ENCODE data around the gene TMOD3. TPM values are rescaled to one million over a fixed set of nuclear protein-coding genes. Genes with fewer than 3 reads are reported as not detected.

Gene TMOD3
- total and polyA plus RNA-seq, 2 experiments from 2014 or later = 26.1 to 29.9 TPM

DNA sequence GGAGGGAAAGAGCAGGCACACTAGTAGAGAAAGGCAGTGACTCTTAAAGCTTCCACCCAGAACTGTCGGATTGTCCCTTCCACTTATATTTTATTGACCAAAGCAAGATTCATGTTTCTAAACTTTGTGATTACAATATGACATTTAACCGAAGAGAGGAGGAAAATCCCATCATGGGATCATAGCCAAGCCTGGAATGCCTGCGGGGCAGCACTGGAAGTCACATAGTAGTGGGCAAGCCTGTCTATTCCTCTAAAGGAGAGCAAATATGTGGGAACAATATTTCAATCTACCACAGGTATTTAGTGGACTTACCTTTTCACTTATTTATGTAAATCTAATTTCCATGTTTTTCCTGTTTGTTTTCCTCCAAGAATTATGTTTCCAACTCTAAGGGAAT lies 3.8 kb upstream of the TMOD3 start:
- TF ChIP-seq ZNF331 (CRISPR knock-in tag; IDR thresholded peaks at IDR 0.05; ENCODE audit: low read depth) (no peak), POLR2AphosphoS5 (IDR thresholded peaks at IDR 0.05; ENCODE audit: low read depth) (no peak), JUNB (IDR thresholded peaks at IDR 0.05; ENCODE audit: unreplicated experiment) (no peak), EZH2phosphoT487 (IDR thresholded peaks at IDR 0.05; ENCODE audit: unreplicated experiment) (no peak), CREB1 (CRISPR knock-in tag; IDR thresholded peaks at IDR 0.05; ENCODE audit: low read depth) (no peak)
- TF ChIP-seq, protein P1, sequence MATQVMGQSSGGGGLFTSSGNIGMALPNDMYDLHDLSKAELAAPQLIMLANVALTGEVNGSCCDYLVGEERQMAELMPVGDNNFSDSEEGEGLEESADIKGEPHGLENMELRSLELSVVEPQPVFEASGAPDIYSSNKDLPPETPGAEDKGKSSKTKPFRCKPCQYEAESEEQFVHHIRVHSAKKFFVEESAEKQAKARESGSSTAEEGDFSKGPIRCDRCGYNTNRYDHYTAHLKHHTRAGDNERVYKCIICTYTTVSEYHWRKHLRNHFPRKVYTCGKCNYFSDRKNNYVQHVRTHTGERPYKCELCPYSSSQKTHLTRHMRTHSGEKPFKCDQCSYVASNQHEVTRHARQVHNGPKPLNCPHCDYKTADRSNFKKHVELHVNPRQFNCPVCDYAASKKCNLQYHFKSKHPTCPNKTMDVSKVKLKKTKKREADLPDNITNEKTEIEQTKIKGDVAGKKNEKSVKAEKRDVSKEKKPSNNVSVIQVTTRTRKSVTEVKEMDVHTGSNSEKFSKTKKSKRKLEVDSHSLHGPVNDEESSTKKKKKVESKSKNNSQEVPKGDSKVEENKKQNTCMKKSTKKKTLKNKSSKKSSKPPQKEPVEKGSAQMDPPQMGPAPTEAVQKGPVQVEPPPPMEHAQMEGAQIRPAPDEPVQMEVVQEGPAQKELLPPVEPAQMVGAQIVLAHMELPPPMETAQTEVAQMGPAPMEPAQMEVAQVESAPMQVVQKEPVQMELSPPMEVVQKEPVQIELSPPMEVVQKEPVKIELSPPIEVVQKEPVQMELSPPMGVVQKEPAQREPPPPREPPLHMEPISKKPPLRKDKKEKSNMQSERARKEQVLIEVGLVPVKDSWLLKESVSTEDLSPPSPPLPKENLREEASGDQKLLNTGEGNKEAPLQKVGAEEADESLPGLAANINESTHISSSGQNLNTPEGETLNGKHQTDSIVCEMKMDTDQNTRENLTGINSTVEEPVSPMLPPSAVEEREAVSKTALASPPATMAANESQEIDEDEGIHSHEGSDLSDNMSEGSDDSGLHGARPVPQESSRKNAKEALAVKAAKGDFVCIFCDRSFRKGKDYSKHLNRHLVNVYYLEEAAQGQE (IDR thresholded peaks at IDR 0.05; ENCODE audit: unreplicated experiment) = no peak
- TF ChIP-seq, protein P2, sequence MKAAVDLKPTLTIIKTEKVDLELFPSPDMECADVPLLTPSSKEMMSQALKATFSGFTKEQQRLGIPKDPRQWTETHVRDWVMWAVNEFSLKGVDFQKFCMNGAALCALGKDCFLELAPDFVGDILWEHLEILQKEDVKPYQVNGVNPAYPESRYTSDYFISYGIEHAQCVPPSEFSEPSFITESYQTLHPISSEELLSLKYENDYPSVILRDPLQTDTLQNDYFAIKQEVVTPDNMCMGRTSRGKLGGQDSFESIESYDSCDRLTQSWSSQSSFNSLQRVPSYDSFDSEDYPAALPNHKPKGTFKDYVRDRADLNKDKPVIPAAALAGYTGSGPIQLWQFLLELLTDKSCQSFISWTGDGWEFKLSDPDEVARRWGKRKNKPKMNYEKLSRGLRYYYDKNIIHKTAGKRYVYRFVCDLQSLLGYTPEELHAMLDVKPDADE (IDR thresholded peaks at IDR 0.05) = no peak
- TF ChIP-seq, protein P3, sequence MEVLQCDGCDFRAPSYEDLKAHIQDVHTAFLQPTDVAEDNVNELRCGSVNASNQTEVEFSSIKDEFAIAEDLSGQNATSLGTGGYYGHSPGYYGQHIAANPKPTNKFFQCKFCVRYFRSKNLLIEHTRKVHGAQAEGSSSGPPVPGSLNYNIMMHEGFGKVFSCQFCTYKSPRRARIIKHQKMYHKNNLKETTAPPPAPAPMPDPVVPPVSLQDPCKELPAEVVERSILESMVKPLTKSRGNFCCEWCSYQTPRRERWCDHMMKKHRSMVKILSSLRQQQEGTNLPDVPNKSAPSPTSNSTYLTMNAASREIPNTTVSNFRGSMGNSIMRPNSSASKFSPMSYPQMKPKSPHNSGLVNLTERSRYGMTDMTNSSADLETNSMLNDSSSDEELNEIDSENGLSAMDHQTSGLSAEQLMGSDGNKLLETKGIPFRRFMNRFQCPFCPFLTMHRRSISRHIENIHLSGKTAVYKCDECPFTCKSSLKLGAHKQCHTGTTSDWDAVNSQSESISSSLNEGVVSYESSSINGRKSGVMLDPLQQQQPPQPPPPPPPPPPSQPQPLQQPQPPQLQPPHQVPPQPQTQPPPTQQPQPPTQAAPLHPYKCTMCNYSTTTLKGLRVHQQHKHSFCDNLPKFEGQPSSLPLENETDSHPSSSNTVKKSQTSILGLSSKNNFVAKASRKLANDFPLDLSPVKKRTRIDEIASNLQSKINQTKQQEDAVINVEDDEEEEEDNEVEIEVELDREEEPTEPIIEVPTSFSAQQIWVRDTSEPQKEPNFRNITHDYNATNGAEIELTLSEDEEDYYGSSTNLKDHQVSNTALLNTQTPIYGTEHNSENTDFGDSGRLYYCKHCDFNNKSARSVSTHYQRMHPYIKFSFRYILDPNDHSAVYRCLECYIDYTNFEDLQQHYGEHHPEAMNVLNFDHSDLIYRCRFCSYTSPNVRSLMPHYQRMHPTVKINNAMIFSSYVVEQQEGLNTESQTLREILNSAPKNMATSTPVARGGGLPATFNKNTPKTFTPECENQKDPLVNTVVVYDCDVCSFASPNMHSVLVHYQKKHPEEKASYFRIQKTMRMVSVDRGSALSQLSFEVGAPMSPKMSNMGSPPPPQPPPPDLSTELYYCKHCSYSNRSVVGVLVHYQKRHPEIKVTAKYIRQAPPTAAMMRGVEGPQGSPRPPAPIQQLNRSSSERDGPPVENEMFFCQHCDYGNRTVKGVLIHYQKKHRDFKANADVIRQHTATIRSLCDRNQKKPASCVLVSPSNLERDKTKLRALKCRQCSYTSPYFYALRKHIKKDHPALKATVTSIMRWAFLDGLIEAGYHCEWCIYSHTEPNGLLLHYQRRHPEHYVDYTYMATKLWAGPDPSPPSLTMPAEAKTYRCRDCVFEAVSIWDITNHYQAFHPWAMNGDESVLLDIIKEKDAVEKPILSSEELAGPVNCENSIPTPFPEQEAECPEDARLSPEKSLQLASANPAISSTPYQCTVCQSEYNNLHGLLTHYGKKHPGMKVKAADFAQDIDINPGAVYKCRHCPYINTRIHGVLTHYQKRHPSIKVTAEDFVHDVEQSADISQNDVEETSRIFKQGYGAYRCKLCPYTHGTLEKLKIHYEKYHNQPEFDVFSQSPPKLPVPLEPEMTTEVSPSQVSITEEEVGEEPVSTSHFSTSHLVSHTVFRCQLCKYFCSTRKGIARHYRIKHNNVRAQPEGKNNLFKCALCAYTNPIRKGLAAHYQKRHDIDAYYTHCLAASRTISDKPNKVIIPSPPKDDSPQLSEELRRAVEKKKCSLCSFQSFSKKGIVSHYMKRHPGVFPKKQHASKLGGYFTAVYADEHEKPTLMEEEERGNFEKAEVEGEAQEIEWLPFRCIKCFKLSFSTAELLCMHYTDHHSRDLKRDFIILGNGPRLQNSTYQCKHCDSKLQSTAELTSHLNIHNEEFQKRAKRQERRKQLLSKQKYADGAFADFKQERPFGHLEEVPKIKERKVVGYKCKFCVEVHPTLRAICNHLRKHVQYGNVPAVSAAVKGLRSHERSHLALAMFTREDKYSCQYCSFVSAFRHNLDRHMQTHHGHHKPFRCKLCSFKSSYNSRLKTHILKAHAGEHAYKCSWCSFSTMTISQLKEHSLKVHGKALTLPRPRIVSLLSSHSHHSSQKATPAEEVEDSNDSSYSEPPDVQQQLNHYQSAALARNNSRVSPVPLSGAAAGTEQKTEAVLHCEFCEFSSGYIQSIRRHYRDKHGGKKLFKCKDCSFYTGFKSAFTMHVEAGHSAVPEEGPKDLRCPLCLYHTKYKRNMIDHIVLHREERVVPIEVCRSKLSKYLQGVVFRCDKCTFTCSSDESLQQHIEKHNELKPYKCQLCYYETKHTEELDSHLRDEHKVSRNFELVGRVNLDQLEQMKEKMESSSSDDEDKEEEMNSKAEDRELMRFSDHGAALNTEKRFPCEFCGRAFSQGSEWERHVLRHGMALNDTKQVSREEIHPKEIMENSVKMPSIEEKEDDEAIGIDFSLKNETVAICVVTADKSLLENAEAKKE (CRISPR knock-in tag; IDR thresholded peaks at IDR 0.05) = no peak
- Mint-ChIP-seq H3K9me3 (peaks cover 11% of the 10 kb centered on the region), H3K27me3 (ENCODE audit: insufficient read depth, low read depth, poor library complexity) (no peaks in the 10 kb centered on the region), H3K4me1 (peaks cover 6% of the 10 kb centered on the region; the same call in 2 of the 3 replicates), H3K36me3 (ENCODE audit: low read depth) (peaks cover 5% of the 10 kb centered on the region; the same call in 1 of the 3 replicates), H3K4me3 (no peak overlapping the region), H3K27ac (no peak overlapping the region)
- Histone ChIP-seq H3K27ac (ENCODE audit: low read depth) (no peak overlapping the region), H3K9me2 (ENCODE audit: insufficient read depth) (no peaks in the 10 kb centered on the region), H3K79me2 (replicated peaks; ENCODE audit: insufficient read depth) (peaks cover 3% of the 10 kb centered on the region), H2AFZ (no peak overlapping the region), H3F3A (replicated peaks; ENCODE audit: low read depth) (no peaks in the 10 kb centered on the region), H3K4me2 (no peak overlapping the region), H3K36me3 (ENCODE audit: insufficient read depth) (no peaks in the 10 kb centered on the region), H3K4me1 (ENCODE audit: insufficient read depth) (peaks cover 3% of the 10 kb centered on the region), H4K20me1 (replicated peaks; ENCODE audit: insufficient read depth) (peaks cover 3% of the 10 kb centered on the region; the same call in 1 of the 2 replicates), H3K27me3 (ENCODE audit: insufficient read depth) (no peaks in the 10 kb centered on the region), H3K4me3 (no peak overlapping the region)
- ATAC-seq (no peak), DNase-seq (ENCODE audit: low spot score) (no peak)

Data from GM23338 (cell line).